GM19438 (cell line): ENCODE results near the gene F5.

ENCODE experiments used
- ATAC-seq: cut with Tn5 transposase; IDR thresholded peaks from one replicate; pipeline ENCODE4 v1.9.1; 2021; ENCODE audit warnings: low read depth; ENCODE audit not compliant: unreplicated experiment

Gene F5

DNA sequence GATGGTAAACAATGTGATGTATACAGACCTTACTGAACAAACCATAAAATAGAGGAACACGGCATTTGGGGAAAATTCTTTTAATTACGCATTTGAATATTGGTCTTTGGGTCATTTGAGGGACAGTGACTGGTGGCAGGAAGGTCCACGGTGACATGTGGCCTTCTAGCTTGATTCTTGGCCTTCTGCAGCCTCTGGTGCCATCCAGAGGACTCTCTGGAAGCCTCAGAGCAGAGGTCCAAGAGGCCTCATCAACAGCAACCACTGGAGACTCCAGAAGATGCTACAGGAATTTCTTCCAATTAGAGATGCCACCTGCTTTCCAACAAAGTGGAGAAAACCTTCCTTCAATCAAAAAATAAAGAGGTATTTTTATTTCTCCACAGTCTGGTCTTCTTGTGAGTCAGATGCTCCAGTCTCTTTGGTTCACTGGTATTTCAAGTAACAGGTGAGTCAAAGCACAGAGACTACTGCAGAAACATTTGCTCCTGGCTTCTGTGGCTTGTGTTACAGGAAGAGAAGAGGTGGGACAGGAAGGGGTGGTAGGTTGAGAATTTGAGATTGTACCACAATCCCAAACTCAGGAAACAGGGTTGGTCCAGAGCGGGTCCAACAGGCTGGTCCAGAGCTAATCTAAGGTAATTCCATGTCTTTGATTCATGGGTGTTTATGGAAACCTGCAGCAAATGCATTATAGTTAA lies 2.7 kb upstream of the F5 start:
- ATAC-seq: no peak

DNA sequence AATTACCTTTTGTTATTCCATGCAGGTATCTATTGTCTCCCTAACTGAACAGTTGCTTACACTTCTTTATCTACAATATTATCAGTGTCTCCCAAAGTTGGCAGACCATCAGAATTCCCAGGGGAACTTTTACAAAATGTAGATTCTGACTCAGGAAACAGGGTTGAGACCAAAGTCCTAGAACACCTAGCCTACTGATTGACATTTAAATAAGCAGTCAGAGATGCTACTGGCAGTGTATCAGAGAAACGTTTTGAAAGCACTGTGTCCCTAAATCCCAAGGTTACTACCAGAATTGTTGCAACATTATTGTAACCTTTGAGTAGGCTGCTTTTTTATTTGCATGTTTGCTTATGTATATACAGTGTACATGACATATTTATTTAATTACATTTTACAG lies 1.8 kb upstream of the F5 start:
- no peak for ATAC-seq

DNA sequence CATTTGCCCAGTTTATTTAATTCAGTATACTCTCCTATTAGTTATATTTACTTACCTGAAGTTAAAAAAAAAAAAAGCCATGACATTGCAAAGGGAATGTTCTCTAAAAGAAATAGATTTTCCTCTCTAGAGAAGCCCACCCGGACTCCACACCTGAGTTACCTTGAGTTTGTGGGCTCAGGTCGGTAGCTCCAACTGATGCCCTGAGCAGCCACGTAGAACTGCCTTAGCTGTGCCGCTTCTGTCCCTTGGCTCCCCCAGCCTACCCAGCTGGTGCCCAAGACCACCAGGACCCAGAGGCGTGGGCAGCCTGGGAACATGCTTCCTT lies 250 bp downstream of the F5 start:
- peak; percentile 32 for ATAC-seq

DNA sequence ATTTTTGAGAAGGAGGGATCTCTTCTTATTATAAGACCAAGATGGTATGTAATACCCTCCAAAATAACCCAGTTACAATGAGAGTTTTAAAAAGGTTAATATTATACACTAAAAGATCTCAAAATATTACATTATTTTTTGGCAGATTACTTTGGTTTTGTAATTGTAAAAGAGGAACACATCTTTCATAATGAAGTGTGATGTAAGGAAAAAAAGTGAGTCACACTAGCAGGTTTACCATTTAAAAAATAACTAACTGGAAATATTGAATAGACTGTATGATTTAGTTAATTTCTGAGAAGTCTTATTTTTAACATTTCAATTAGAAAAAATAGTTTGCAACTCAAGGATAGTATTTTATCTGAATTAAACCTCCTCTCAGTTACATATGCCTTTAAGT lies 1.1 kb downstream of the F5 start:
- ATAC-seq: no peak

DNA sequence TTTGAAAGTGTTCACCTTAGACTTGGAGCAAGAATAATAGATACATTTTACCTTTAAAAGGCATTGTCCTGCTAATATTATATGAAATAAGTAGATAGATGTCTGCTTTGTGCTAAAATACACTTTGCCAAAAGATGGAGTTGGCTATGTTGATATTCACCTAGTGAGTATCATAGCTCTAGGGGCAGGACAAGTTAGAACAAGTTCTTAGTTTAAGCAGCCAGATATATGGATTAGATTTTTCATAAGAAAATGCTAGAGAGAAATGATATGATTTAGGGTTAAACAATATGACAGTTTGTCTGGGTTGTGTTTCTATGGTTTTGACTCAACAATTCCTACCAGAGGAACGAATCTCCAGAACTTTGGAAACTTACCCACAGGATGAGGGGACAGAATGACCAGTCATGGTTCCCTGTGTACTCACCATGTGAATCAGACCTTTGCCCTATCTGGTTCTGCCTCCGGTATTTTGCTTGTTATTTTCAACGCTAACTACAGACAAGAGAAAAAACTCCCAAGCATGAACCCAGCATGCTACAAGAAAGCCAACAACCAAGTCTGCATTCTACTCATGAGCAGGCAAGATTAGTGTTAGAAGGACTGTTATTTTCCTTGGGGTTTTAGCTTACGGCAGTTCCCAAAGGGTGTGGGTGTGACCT lies 1.7 kb downstream of the F5 start:
- no peak for ATAC-seq

DNA sequence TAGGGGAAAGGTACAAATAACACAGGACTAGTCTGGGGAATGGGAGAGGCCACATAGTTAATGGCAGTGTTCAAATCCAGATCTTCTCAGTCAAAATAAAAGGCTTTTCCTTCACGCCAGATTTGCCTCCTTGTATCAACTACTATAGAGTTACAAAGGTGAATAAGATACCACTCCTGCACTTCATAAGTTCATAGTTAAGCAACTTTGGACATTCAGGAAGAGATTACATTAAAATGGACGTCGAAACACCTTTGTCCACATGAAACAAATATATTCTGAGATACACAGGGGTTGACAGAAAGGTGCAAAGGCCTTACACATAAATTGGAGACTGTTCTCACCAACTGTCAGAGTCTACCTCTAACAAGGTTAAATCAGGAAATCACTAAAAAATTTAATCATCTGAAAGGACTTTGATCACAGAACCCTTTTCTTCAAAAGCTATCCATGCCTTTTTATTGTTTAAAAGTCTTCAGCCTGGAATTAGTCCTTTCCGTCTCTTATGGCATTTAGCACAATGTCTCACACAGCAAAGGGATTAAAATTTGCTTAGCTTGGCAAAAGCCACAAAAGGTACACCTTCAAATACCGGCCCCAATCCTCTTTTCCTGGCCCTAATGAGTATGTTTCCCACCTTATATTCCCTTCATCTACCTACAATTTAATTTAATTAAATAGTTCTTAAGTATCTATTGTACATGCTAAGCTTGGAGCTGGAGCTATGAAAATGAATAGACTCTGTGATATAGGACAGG lies 8.1 kb downstream of the F5 start:
- no peak for ATAC-seq

DNA sequence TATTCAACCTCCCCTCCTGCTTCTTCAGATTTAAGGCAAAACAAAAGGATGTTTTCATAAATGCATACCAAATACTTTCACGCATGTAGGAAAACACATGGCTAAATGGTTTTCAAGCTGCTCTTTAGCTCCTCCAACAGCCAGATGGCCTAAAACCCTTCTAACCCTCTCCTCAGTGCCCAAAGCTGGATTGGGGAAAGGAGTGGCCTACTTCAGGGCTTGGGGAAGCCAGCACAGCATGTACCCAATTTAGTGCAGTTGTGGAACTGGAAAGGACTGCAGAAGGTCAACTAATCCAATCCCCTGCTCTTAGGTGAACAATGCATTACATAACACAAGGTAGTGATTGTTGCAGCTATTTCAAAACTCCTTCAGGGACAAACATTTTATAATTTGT lies 9.3 kb downstream of the F5 start:
- no peak for ATAC-seq

DNA sequence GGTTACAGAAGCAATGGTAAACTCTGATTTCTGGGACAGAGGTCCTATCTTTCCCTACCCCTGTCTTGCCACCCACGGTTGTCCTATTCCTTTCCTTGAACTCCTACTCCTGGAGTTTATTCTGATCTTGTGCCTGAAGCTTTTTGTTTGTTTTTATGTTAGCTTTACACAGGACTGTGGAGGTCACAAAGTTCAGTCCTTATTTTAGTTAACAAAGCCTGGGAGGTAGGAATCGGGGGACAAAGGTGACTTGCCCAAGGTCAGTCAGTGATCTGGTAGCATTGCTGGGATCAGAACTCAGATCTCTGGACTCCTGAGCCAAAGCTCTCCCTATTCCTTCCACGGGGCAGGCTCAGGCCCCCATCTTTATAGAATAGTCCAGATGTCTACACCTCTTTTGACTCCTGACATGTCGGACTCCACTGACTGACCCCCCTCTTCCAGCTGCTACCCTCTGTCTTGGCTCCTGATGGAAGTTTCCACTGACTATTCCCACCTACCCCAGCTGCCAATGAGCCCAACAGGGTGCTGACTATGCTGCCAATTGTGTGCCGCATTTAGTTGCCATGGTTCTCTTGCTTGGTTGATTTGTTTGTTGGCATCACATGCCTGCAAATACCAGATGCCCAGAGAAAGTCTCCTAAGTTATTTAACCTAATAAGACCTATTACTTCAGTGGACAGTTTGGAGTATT lies 9.9 kb downstream of the F5 start:
- ATAC-seq: no peak

DNA sequence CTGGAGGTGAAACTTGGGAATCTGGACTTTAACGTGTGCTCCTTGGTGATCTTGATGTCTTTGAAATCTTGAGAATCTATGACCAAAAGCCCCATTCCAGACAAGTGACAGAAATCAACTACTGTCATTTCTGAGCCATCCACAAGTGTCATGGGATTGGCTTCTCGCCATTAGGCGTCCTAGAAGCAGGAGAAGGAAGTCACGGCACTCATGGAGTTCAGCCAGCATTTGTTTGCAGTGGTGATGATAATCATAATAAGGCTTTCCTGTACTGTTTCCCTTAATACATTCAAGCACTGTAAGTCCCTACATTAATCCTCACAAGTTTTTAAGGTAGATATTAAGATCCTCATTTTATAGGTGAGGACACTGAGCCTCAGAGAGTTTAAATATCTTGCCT lies 11.9 kb downstream of the F5 start:
- ATAC-seq: no peak

DNA sequence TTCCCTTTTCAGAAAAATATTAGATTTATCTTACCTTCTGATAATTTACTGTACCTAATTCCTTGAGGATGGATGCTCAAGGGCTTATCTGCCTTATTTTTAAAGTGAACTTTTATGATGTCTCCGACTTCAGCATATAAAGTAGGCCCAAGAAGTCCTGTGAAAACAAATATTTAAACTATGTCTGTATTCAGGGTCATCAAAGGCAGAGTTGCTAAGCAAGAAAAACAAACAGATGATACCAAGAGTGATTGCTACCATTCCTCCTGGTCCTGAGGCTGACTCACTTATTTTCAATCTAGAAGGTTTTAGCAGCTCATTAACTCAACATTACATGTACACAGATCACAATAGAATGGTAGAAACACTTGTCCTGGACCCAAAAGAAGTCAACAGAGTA lies 14.1 kb downstream of the F5 start:
- ATAC-seq: no peak

DNA sequence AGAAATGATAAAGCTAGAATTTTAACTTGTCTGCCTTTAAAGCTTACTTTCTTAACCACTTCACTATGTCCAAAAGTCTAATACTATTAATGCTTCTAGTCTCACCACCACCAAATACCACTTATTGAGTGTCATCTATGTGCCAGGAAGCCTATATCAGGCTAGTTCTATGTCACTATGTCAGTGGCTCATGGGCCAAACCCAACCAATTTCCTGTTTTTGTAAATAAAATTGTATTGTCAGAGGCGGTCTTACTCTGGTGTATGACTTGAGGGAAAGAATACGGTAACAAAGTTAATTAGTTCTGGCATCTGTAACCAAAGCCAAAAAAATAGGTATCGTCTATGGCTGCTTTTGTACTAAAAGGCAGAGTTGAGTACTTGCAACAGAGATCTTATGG lies 14.8 kb downstream of the F5 start:
- ATAC-seq: no peak

DNA sequence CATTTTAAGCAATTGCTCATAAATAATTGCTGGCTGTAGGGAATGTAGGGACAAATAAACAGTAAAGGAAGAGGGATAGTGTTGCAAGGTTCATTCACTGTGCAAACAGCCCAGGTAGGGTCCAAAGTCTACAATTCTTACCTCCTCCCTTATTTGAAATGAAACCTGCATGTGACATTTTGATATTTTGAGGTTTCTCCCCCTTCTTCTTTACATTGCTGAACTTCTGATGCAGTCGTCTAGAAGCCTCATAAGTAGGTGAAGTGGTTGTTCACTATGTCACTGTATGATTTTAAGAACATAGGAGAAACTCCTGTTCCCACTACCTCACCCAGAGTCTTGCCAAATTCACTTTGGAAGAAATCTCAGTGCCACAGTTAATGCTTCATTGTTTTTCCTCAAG lies 16.1 kb downstream of the F5 start:
- ATAC-seq: no peak

DNA sequence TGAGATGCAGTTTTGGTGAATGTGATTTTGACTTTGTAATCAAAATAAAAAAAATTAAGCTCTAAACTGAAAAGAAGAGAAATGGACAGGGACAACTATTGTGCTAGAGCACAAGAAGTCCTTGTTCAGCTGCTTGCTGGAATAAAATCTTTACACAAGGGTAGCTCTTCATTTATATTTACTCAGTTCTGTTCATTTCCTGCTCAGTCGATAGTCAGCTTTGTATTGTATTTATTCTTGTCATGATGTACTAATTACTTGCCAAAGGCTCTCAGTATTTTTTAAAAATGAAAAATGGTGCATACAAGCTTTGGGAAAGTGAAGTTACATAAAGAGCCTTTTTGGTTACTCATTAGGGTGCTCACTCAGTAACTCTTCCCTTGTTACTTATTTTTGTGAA lies 17.8 kb downstream of the F5 start:
- no peak for ATAC-seq

DNA sequence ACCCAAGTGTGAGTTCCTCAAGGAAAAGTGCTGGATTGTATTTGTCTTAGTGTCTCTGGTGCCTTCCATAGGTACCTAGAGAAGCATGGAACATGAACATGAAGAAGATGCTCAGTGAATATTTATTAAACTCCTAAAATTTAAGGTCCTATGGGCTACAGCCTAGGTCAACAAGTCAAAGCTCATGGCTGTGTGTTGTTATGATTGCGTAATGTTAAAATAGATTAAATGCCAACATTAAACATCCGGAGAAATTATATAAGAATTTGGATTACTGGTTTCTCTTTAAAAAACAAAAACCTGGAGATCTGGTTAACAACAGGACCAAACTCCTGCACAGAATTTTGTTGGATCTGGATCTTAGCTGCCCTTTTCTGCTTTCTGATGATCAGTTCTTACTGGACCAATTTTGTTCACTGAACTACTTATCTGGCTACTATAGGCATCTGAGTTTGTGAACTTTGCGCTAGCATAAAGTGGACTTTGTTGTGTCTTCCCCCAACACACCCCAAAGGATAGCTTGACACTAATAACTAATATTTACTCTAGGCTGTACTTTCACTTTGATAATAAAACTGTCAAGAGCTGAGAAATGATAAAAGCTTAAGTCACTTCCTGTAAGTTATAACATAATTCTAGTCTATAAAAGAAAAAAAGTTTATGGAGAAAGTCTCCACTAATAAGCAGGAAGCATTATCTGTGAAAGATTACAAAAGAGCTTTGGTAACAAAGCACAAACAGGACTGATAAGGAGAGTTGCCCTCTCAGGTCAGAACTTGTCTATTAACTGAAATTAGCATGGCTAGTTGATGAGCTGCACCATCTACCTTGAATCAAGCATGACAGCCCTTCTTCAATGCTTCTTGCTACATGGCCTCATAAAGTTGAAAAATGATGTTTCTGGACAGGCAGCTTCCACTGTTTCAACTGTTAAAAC lies 20.7 kb downstream of the F5 start:
- no peak for ATAC-seq

DNA sequence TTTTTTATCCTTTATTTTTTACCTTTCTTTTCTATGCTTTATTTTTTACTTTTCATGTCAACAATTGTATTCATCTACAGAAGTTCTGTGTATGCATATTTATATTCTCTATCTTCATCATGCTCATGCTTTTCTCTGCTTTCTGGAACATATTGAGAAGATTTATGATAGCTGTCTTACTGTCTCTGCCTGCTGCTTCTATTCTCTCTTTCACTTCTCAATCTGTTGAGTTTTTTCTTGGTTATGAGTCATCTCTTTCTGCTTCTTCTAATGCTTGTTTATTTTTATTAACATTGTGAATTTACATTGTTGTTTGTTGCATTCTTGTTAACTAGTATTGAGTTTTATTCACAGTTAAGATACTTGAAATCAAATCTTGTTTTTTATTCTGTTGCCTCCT lies 22.6 kb downstream of the F5 start:
- no peak for ATAC-seq

DNA sequence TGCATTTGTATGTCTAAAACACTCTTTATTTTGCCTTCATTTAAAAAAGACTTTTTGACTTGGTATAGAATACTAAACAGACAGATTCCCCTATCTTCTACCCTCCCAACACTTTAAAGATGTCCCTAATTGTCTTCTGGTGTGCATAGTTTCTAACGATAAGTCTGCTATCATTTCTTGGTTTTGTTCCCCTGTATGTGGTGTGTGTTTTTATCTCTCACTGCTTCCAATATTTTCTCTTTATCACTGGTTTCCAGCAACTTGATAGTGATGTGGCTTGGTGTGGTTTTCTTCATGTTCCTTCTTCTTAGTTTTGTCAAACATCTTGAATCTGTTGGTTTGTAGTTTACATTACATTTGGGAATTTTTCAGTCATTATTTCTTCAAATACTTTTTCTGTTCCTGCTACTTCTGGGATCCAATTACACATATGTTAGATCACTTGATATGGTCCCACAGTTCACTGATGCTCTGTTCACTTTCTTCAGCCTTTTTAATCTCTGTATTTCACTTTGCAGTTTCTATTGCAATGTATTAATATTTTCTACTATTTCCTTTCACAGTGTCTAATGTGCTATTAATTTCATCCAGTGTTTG lies 23.2 kb downstream of the F5 start:
- no peak for ATAC-seq

DNA sequence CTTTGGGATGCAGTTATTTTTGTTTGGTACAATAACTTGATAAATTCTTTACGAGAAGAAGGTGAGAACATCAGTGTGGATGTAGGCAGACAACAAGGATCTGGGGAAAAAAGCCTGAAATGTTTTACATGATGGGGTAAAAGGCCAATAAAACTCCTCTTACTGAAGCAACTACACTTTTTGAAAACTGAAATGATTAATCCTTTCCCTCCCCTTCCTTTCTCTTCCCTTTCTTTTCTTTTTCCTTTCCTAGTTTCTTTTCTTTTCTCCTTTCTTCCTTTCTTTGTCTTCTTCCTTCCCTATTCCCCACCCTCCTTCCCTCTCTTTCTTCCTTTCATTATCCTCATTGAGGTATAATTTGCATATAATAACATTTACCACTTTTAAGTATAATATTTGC lies 24.6 kb downstream of the F5 start:
- ATAC-seq: no peak

DNA sequence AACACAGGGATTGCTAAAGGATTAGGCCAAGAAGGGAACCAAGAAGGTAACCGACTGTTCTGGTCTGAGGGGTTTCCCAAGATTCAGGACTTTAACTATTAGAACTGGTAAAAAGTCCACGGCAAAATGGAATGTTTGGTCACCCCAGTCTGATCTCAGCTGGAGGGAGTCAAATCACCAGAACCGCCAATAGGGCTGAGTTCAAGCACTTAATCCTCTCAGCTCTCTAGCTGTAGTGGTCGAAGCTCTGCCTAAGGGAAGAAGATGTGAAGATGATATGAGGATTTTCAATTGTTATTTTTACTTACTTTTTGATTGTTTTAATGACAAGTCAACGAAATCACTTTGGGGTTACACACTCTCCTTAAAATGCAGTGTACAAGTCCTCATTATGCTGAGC lies 29.1 kb downstream of the F5 start:
- no peak for ATAC-seq

DNA sequence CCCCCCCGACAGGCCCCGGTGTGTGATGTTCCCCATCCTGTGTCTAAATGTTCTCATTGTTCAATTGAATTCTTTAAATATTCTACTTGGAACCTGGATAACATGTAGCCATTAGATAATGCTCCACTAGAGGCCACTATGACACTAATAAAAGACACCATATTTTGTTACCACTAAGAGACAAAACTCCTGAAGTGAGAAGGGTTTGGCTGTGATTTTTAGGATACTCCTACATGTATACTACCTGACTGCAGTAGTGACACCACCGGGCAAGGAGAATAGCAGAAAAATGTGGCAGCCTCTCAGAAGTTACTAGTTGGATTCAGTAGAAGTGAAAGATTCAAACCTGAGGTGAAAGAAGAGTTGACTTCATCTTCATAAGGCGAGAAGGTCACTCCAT lies 36.0 kb downstream of the F5 start:
- ATAC-seq: no peak

DNA sequence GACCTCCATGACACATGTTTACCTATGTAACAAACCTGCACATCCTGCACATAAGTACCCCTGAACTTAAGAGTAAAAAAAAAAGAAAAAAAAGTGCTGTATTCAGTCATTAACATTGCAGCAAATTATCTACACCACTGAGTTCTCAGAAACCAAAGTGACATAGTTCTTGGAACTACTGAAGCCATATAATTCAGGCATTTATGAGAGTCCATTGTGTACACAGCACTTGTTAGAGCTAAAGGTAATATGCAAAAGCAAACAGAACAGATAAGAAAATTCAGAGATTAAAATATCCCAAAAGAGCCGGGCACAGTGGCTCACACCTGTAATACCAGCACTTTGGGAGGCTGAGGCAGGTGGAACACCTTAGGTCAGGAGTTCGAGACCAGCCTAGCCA lies 38.0 kb downstream of the F5 start:
- ATAC-seq: no peak
